ENCODE results near the gene ARRB1. TPM values are rescaled to one million over a fixed set of nuclear protein-coding genes. Genes with fewer than 3 reads are reported as not detected.
"Not testable (repeated sequence)": the region's sequence is repeated elsewhere in the genome, so short reads cannot be mapped to it uniquely, and the experiment has no call there.

ARRB1 gene
- total RNA-seq, 1 donor = 48.2 TPM

DNA sequence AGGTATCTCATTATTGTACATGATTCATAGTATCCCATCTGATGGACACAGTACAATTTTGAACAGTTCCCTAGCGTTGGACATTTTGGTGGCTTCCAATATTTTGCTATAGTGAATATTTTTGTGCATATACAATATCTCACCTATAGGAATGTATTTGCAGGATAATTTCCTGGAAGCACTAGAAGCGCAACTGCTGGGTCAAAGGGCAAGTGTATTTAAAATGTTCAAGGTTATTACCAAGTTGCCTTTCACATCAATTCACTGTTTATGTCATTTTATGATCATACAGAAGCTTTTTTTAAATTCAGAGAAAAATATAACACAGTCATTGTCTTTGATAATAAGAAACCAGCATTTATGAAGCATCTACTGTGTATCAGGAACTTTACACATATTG lies 28.8 kb upstream of the ARRB1 start:
- no peaks in the 10 kb centered on the region for H3K9me3 ChIP-seq (ENCODE audit: low read depth, low read length)
- peaks cover 47% of the 10 kb centered on the region for H3K4me1 ChIP-seq (ENCODE audit: insufficient read depth, low read length)
- no peaks in the 10 kb centered on the region for H3K27me3 ChIP-seq (ENCODE audit: insufficient read depth, low read length)
- H3K4me3 ChIP-seq (ENCODE audit: low read length) = no peak overlapping the region

DNA sequence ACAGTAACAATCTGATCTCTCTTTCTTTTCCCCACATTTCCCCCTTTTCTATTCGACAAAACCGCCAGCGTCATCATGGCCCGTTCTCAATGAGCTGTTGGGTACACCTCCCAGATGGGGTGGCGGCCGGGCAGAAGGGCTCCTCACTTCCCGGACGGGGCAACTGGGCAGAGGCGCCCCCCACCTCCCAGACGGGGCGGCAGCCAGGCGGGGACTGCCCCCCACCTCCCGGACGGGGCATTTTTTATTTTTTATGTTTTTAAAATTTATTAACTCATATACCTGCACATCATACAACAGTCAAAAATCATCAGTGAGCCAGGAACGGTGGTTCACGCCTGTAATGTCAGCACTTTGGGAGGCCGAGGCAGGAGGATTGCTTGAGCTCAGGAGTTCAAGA lies 27.3 kb upstream of the ARRB1 start:
- H3K4me1 ChIP-seq (ENCODE audit: insufficient read depth, low read length) = peaks cover 38% of the 10 kb centered on the region
- not testable (repeated sequence) for H3K4me3 ChIP-seq (ENCODE audit: low read length); H3K9me3 ChIP-seq (ENCODE audit: low read depth, low read length); H3K27me3 ChIP-seq (ENCODE audit: insufficient read depth, low read length)

DNA sequence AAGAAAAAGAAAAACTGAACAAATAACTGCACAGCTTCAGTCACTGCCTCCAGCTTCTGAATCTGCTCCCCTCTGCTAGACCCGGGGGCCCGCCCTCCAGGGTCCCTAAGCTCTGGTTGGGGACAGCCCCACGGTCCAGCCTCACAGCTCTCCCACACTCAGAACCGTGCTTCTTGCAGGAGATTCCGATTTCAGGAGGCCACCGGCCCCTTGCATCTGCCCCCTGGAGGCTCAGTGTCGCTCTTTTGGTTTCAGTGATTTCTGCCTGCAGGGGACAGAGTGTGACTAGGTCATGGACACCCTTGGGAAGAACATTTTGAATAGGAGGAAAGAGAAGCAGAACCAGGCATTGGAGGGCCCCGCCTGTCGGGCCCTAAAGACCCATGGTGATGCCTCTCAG lies 24.7 kb upstream of the ARRB1 start:
- H3K4me1 ChIP-seq (ENCODE audit: insufficient read depth, low read length) = peaks cover 27% of the 10 kb centered on the region

DNA sequence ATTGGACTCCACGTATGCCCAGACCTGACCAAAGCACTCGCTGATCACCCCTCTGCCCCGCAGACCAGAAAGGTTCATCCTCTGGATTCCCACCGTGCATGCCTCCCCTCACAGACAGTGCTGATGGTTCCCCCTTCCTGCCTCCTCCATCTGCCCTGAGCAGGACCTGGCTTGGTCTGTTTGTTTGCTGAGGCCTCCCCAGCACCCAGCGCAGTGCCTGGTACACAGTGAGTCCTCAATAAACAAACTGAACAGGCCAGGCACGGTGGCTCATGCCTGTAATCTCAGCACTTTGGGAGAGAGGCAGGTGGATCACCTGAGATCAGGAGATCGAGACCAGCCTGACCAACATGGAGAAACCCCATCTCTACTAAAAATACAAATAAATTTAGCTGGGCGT lies 24.2 kb upstream of the ARRB1 start:
- Histone ChIP-seq H3K4me1 (ENCODE audit: insufficient read depth, low read length) (peaks cover 21% of the 10 kb centered on the region), H3K27me3 (ENCODE audit: insufficient read depth, low read length) (no peaks in the 10 kb centered on the region), H3K4me3 (ENCODE audit: low read length) (no peak overlapping the region), H3K9me3 (ENCODE audit: low read depth, low read length) (no peaks in the 10 kb centered on the region)

More for the DNA sequence above, 24.7 kb upstream of the ARRB1 start:
- H3K4me3 ChIP-seq (ENCODE audit: low read length) = no peak overlapping the region
- H3K27me3 ChIP-seq (ENCODE audit: insufficient read depth, low read length) = no peaks in the 10 kb centered on the region
- no peaks in the 10 kb centered on the region for H3K9me3 ChIP-seq (ENCODE audit: low read depth, low read length)

DNA sequence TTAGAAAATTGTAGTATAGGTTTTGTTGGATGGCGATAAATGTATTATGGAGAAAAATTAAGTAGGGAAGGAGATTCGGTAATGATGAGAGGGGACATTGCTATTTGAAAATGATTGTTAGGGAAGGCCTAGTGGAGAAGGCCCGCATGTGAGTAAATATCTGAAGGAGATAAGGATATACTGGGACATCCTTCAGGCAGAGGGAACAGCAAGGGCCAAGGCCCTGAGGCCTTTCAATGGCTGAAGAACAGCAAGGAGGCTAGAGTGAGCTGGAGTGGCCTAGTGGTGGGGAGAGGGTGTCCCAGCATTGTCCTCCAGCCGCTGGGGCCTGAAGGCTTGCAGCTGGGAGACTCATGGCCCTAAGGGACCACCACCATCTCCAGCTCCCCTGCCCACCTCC lies 23.2 kb upstream of the ARRB1 start:
- H3K9me3 ChIP-seq (ENCODE audit: low read depth, low read length) = no peaks in the 10 kb centered on the region
- H3K27me3 ChIP-seq (ENCODE audit: insufficient read depth, low read length) = no peaks in the 10 kb centered on the region
- H3K4me1 ChIP-seq (ENCODE audit: insufficient read depth, low read length) = peaks cover 25% of the 10 kb centered on the region
- H3K4me3 ChIP-seq (ENCODE audit: low read length) = no peak overlapping the region

DNA sequence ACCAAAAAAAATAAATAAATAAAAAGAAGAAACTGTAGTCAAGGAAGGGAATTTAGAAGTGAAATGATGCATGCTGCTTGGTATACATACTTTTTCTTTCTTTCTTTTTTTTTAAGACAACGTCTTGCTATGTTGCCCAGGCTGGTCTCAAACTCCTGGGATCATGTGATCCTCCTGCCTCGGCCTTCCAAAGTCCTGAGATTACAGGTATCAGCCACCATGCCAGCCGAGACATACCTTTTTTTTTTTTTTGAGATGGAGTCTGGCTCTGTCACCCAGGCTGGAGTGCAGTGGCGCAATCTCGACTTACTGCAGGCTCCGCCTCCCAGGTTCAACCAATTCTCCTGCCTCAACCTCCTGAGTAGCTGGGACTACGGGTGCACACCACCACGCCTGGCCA lies 21.7 kb upstream of the ARRB1 start:
- H3K9me3 ChIP-seq (ENCODE audit: low read depth, low read length) = no peaks in the 10 kb centered on the region
- H3K27me3 ChIP-seq (ENCODE audit: insufficient read depth, low read length) = no peaks in the 10 kb centered on the region
- H3K4me3 ChIP-seq (ENCODE audit: low read length) = no peak overlapping the region
- H3K4me1 ChIP-seq (ENCODE audit: insufficient read depth, low read length) = peaks cover 36% of the 10 kb centered on the region

DNA sequence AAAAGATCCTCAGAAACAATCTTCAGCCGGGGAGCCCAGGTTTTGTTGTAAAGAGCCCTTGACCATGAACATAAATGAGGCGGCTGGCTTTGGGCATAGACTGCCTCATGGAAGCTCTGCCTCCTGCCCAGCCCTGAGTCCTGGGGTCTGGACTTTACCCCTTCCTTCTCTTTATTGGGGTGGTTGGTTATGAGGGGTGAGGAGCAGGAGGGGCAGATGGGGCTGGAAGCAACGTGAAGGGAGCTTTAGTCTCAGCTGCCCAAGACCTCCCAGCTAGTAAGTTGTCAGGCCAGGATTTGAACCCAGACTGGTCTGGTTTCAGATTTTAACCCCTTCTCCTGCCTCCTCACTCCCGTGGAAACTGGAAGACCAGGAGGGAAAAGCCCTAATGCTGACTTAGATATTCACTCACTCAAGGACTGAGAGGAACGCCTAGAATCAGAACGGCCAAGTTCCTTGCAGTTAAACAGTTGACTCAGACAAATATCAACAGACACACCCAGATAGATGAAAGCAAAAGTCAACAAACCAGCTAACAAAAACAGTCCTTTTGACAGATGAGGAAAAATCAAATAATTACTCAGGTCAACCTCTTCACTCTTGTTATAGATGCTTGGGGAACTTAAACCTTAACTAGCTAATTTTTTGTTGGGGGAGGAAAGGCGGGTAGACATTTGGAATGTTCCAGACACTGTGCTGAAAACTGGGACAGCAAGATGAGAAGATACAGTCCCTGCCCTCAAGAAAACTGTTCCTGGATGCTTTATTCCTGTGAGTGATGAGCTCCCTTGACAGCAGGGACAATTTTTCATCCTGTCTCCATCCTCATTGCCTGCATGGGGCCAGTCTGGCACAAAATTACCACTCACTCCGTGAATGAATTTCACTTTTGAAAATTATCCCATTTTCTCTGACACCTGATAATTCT lies 20.8 kb upstream of the ARRB1 start:
- Histone ChIP-seq H3K4me3 (ENCODE audit: low read length) (no peak overlapping the region), H3K4me1 (ENCODE audit: insufficient read depth, low read length) (peaks cover 45% of the 10 kb centered on the region), H3K9me3 (ENCODE audit: low read depth, low read length) (no peaks in the 10 kb centered on the region), H3K27me3 (ENCODE audit: insufficient read depth, low read length) (no peaks in the 10 kb centered on the region)

DNA sequence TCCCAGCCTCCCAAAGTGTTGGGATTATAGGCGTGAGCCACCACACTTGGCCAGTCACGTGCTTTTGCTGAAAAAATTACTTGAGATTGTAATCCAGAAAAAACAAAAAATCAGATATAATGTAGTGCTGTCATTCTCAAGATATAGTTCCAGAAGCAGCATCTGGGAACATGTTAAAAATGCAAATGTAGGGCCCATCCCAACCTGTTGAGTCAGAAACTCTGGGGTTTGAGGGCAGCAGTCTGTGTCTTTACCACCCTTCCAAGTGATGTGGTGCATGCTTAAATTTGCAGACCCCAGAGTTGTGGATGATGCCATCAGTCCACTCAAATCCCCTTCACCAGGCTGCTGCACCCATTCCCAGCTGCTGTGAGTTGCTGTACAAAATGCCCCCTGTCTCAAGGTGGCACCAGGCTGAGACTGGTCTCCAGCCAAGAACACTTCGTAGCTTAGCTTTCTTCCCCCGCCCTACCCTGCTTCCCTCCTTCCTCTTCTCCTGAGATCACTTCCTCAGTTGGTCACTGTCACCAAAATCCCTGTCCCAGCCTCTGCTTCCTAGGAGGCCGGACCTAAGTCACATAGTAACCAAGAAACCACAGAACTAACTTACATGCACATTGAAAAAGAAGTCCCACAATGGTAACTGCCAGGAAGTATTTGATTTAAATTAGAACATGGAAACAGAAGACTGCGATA lies 18.2 kb upstream of the ARRB1 start:
- no peak overlapping the region for H3K4me3 ChIP-seq (ENCODE audit: low read length)
- no peaks in the 10 kb centered on the region for H3K27me3 ChIP-seq (ENCODE audit: insufficient read depth, low read length)
- no peaks in the 10 kb centered on the region for H3K9me3 ChIP-seq (ENCODE audit: low read depth, low read length)
- peaks cover 55% of the 10 kb centered on the region for H3K4me1 ChIP-seq (ENCODE audit: insufficient read depth, low read length)

DNA sequence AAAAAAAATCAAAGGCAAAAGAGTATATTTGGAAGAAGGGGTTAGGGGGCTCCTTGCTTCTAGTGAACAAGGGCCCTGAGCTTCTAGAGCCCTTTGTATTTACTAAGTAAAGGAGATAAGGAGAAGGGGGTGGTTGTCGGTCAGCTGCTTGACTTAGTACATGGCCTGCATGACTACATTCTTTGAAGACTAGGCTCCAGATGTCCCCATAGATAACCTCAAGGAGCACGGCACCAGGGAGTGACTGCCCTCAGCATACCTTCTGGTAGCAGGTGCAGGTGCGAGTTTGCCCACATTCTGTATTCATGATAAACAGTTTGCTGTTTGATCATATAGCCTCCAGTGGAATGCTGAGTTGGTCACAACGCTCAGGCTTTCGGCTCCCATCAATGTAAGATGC lies 15.4 kb upstream of the ARRB1 start:
- not testable (repeated sequence) for H3K27me3 ChIP-seq (ENCODE audit: insufficient read depth, low read length); H3K4me3 ChIP-seq (ENCODE audit: low read length); H3K9me3 ChIP-seq (ENCODE audit: low read depth, low read length)
- H3K4me1 ChIP-seq (ENCODE audit: insufficient read depth, low read length) = peaks cover 47% of the 10 kb centered on the region

DNA sequence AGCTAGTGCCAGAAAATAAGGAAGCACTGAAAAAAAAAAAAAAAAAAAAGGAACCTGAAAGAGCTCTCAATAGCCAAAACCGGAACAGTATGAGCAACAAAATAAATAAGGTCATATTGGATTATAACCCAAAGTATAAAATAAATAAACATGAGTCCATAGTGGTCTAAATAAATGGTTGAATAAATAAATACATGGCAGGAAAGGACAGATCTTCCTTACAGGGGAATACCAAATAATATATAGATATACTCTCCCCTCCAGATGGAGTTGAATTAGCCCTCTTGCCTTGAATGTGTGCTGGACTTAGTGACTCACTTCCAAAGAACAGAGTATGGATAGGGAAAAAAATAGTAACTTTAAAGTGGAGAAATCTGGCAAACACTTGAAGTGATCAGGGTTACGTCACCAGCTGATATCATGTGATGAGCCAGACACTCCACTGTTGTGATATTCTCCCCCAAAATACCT lies 14.3 kb upstream of the ARRB1 start:
- no peaks in the 10 kb centered on the region for H3K9me3 ChIP-seq (ENCODE audit: low read depth, low read length)
- H3K4me3 ChIP-seq (ENCODE audit: low read length) = no peak overlapping the region
- peaks cover 44% of the 10 kb centered on the region for H3K4me1 ChIP-seq (ENCODE audit: insufficient read depth, low read length)
- no peaks in the 10 kb centered on the region for H3K27me3 ChIP-seq (ENCODE audit: insufficient read depth, low read length)

DNA sequence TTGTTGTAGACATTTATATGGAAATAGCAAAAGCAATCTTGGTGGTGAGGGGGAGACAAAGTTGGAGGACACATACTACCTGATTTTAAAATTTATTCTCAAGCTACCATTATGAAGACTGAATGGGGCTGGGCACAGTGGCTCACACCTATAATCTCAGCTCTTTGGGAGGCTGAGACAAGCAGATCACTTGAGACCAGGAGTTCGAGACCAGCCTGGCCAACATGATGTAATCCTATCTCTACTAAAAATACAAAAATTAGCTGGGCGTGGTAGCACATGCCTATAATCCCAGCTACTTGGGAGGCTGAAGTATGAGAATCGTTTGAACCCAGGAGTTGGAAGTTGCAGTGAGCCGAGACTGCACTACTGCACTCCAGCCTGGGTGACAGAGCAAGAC lies 10.8 kb upstream of the ARRB1 start:
- not testable (repeated sequence) for H3K4me3 ChIP-seq (ENCODE audit: low read length); H3K27me3 ChIP-seq (ENCODE audit: insufficient read depth, low read length); H3K9me3 ChIP-seq (ENCODE audit: low read depth, low read length)
- peaks cover 16% of the 10 kb centered on the region for H3K4me1 ChIP-seq (ENCODE audit: insufficient read depth, low read length)

DNA sequence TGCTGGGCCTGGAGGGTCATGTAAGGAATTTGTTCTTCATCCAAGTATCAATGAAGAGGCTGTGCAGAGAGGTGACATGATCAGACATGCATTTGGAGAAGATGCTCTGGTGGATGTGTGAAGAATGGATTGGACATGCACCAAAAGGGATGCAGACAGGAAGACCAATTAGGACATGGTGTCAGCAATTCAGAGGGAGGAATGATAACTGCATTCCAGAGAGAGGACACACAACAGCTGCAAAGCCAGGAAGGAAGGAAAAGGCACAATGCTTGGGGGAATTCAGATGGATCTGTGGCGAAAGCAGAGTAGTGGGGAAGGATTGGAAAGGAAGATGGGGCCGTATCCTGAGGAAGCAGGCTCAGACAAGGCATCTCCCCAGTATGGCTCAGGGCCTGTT lies 5.2 kb upstream of the ARRB1 start:
- Histone ChIP-seq H3K4me1 (ENCODE audit: insufficient read depth, low read length) (peaks cover 14% of the 10 kb centered on the region), H3K4me3 (ENCODE audit: low read length) (no peak overlapping the region), H3K27me3 (ENCODE audit: insufficient read depth, low read length) (no peaks in the 10 kb centered on the region), H3K9me3 (ENCODE audit: low read depth, low read length) (no peaks in the 10 kb centered on the region)

DNA sequence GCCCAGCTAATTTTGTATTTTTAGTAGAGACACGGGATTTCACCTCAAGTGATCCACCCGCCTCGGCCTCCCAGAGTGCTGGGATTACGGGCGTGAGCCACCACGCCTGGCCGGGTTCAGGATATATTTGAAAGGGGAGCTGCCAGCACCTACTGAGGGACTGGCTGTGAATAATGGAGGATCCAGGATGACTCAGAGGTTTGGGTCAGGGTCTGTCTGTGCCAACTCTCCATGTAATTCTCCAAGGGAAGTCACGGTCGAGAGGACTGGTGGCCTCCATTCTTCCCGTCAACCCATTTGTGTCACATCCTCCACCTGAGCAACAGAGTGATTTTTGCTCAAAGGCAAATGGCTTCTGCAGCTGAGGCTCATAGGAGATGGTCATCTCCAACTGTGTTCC lies 3.6 kb upstream of the ARRB1 start:
- H3K27me3 ChIP-seq (ENCODE audit: insufficient read depth, low read length) = no peaks in the 10 kb centered on the region
- H3K4me3 ChIP-seq (ENCODE audit: low read length) = no peak overlapping the region
- no peaks in the 10 kb centered on the region for H3K9me3 ChIP-seq (ENCODE audit: low read depth, low read length)
- H3K4me1 ChIP-seq (ENCODE audit: insufficient read depth, low read length) = peaks cover 28% of the 10 kb centered on the region

DNA sequence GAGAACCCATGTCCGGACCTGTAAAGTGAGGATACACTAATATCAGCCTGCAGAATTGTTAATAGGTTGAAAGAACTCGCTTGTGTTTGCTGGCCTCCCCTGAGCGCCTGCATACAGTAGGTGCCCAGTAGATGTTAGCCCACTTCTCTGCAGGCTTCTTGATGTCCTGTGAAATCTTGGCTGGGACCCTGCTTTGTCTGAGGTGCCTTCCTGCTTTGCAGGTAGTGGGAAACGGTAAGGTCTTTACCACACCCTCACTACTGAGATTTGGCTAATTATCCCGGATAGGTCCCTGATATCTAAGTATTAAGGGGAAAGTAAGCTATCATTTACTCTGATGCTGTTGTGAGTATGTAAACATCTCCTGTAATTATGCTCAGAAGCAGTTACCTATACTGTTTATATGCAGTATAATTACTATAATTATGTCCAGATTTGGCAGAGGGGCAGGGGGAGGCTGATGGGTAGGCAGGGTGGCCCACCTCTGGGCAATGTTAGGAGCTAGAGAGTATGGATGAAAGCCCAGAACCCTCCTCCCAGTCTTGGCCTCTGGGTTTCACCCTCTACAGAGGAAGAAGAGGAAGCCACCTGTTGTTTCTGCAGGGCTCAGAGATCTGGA lies 1.2 kb upstream of the ARRB1 start:
- H3K27me3 ChIP-seq (ENCODE audit: insufficient read depth, low read length) = no peaks in the 10 kb centered on the region
- peak overlapping the region; percentile 62 for H3K4me3 ChIP-seq (ENCODE audit: low read length)
- H3K4me1 ChIP-seq (ENCODE audit: insufficient read depth, low read length) = peaks cover 51% of the 10 kb centered on the region
- H3K9me3 ChIP-seq (ENCODE audit: low read depth, low read length) = no peaks in the 10 kb centered on the region
